ENCODE results near the gene LILRB1. TPM values are rescaled to one million over a fixed set of nuclear protein-coding genes. Genes with fewer than 3 reads are reported as not detected.
"Not testable (repeated sequence)": the region's sequence is repeated elsewhere in the genome, so short reads cannot be mapped to it uniquely, and the experiment has no call there.

Gene LILRB1
- total and polyA plus RNA-seq, 2 donors from 2014 or later, result 0.41 to 10.9 TPM

DNA sequence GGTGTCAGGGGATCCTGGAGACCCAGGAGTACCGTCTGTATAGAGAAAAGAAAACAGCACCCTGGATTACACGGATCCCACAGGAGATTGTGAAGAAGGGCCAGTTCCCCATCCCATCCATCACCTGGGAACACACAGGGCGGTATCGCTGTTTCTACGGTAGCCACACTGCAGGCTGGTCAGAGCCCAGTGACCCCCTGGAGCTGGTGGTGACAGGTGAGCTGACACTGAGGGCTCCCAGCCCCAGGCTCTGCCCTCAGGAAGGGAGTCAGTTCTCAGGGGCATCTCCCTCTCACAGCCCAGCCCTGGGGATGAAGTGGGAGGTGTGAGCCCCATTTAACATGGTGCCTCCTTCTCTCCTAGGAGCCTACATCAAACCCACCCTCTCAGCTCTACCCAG, 35.5 kb upstream of the LILRB1 start:
- no peaks in the 10 kb centered on the region for H3K27me3 ChIP-seq (ENCODE audit: control insufficient read depth, insufficient read depth, low read length)
- FAIRE-seq, result no peak
- TF ChIP-seq, protein P1, sequence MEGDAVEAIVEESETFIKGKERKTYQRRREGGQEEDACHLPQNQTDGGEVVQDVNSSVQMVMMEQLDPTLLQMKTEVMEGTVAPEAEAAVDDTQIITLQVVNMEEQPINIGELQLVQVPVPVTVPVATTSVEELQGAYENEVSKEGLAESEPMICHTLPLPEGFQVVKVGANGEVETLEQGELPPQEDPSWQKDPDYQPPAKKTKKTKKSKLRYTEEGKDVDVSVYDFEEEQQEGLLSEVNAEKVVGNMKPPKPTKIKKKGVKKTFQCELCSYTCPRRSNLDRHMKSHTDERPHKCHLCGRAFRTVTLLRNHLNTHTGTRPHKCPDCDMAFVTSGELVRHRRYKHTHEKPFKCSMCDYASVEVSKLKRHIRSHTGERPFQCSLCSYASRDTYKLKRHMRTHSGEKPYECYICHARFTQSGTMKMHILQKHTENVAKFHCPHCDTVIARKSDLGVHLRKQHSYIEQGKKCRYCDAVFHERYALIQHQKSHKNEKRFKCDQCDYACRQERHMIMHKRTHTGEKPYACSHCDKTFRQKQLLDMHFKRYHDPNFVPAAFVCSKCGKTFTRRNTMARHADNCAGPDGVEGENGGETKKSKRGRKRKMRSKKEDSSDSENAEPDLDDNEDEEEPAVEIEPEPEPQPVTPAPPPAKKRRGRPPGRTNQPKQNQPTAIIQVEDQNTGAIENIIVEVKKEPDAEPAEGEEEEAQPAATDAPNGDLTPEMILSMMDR (IDR thresholded peaks at IDR 0.05; ENCODE audit: borderline replicate concordance, extremely low read depth, insufficient read depth), result no peak
- H3K9ac ChIP-seq (ENCODE audit: low read length in 3 of 3), result no peak overlapping the region
- peaks cover 0 to 2% (median 2%) of the 10 kb centered on the region in 3 donors for H3K9me3 ChIP-seq (ENCODE audit: control insufficient read depth in 2 of 3, insufficient read depth in 1 of 3, low read length in 3 of 3)
- peak in 1 of 5 donors; percentile 29 for DNase-seq
- no peak overlapping the region for H3K27ac ChIP-seq (ENCODE audit: low read depth in 2 of 2, low read length in 2 of 2)
- no peaks in the 10 kb centered on the region for H3K36me3 ChIP-seq (ENCODE audit: control insufficient read depth in 2 of 3, insufficient read depth in 3 of 3, low read length in 3 of 3)
- no peak overlapping the region for H3K4me3 ChIP-seq (ENCODE audit: low read length in 3 of 3)
- intact Hi-C loops (cut with DNase I), result no loop called here
- no peaks in the 10 kb centered on the region for H3K4me1 ChIP-seq (ENCODE audit: control insufficient read depth in 2 of 3, insufficient read depth in 2 of 3, low read depth in 1 of 3, low read length in 3 of 3)

DNA sequence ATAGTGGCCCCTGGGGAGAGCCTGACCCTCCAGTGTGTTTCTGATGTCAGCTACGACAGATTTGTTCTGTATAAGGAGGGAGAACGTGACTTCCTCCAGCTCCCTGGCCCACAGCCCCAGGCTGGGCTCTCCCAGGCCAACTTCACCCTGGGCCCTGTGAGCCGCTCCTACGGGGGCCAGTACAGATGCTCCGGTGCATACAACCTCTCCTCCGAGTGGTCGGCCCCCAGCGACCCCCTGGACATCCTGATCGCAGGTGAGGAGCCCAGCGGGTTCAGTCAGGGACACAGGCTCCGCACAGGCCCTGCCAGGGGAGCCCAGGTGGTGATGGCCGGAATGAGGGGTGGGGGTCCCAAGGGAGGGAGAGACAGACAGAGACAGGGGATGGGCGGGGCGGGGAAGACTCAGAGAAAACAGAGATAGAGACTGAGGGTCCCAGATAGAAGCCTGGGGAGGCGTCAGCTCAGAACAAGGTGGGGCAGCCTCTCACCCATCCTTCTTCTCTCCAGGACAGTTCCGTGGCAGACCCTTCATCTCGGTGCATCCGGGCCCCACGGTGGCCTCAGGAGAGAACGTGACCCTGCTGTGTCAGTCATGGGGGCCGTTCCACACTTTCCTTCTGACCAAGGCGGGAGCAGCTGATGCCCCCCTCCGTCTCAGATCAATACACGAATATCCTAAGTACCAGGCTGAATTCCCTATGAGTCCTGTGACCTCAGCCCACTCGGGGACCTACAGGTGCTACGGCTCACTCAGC, 34.4 kb upstream of the LILRB1 start:
- H3K36me3 ChIP-seq (ENCODE audit: control insufficient read depth in 2 of 3, insufficient read depth in 3 of 3, low read length in 3 of 3); intact Hi-C loops (cut with DNase I); H3K9ac ChIP-seq (ENCODE audit: low read length in 3 of 3); FAIRE-seq; H3K4me3 ChIP-seq (ENCODE audit: low read length in 3 of 3); H3K9me3 ChIP-seq (ENCODE audit: control insufficient read depth in 2 of 3, insufficient read depth in 1 of 3, low read length in 3 of 3); H3K27me3 ChIP-seq (ENCODE audit: control insufficient read depth, insufficient read depth, low read length); H3K27ac ChIP-seq (ENCODE audit: low read depth in 2 of 2, low read length in 2 of 2); H3K4me1 ChIP-seq (ENCODE audit: control insufficient read depth in 2 of 3, insufficient read depth in 2 of 3, low read depth in 1 of 3, low read length in 3 of 3): not testable (repeated sequence)
- peak in 1 of 5 donors; percentile 58 for DNase-seq

DNA sequence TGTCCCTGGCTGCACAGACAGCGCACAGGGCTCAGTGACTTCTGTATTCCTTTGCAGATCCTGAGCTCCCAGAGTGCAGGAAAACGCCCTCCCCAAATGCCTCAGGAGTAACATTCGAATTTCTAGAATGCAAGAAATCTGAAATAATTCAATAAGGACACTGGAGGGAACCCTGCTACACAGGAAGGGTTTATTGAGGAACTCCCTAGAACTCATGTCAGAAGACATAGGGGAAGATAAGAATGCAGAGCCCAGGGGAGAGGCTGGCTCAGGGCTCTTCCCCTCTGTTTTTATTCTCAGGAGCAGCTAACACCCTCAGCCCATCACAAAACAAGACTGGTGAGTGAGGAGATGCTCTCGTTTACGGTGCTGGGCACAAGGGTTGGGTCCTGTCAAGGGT, 30.1 kb upstream of the LILRB1 start:
- TF ChIP-seq, protein P1 (IDR thresholded peaks at IDR 0.05; ENCODE audit: borderline replicate concordance, extremely low read depth, insufficient read depth), result no peak
- no peak overlapping the region for H3K4me3 ChIP-seq (ENCODE audit: low read length in 3 of 3)
- no peak overlapping the region for H3K9ac ChIP-seq (ENCODE audit: low read length in 3 of 3)
- FAIRE-seq, result no peak
- H3K9me3 ChIP-seq (ENCODE audit: control insufficient read depth in 2 of 3, insufficient read depth in 1 of 3, low read length in 3 of 3), result no peaks in the 10 kb centered on the region
- no peaks in the 10 kb centered on the region for H3K27me3 ChIP-seq (ENCODE audit: control insufficient read depth, insufficient read depth, low read length)
- no peaks in the 10 kb centered on the region for H3K4me1 ChIP-seq (ENCODE audit: control insufficient read depth in 2 of 3, insufficient read depth in 2 of 3, low read depth in 1 of 3, low read length in 3 of 3)
- no peak for DNase-seq
- intact Hi-C loops (cut with DNase I), result no loop called here
- H3K27ac ChIP-seq (ENCODE audit: low read depth in 2 of 2, low read length in 2 of 2), result no peak overlapping the region
- no peaks in the 10 kb centered on the region for H3K36me3 ChIP-seq (ENCODE audit: control insufficient read depth in 2 of 3, insufficient read depth in 3 of 3, low read length in 3 of 3)

DNA sequence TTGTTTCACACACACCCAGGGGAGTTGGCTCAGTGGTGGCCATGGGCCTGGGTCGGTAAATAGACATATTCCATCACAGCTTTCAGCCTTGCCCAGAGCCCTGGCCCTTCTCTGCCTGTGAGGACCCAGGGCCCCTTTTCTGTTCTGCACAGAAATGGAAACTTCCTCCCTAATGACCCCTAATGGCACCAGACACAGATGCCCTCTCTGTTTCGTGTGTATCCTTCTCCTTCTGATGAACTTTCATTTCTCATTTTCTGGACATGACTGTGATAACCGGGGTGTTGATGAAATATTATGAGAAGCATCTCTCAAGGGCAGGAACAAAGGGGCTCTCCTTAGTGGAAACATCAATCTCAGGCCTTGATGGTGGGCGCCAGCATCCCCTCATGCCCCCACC, 24.1 kb upstream of the LILRB1 start:
- Histone ChIP-seq H3K27me3 (ENCODE audit: control insufficient read depth, insufficient read depth, low read length) (no peaks in the 10 kb centered on the region), H3K36me3 (ENCODE audit: control insufficient read depth in 2 of 3, insufficient read depth in 3 of 3, low read length in 3 of 3) (no peaks in the 10 kb centered on the region), H3K4me3 (ENCODE audit: low read length in 3 of 3) (no peak overlapping the region), H3K27ac (ENCODE audit: low read depth in 2 of 2, low read length in 2 of 2) (no peak overlapping the region), H3K9me3 (ENCODE audit: control insufficient read depth in 2 of 3, insufficient read depth in 1 of 3, low read length in 3 of 3) (peaks cover 0 to 16% (median 0%) of the 10 kb centered on the region in 3 donors), H3K9ac (ENCODE audit: low read length in 3 of 3) (no peak overlapping the region), H3K4me1 (ENCODE audit: control insufficient read depth in 2 of 3, insufficient read depth in 2 of 3, low read depth in 1 of 3, low read length in 3 of 3) (no peaks in the 10 kb centered on the region)
- TF ChIP-seq, protein P1 (IDR thresholded peaks at IDR 0.05; ENCODE audit: borderline replicate concordance, extremely low read depth, insufficient read depth), result no peak
- intact Hi-C loops (cut with DNase I), result no loop called here
- FAIRE-seq (no peak), DNase-seq (no peak)
